IPS-15b (cell line): ENCODE data around the gene CRYBG3.

Source experiments
- H3K27me3 ChIP-seq: one replicate; pipeline ENCODE4 v1.6.1; 2013; ENCODE audit warnings: low read length; ENCODE audit not compliant: control insufficient read depth, insufficient read depth
- H3K36me3 ChIP-seq: one replicate; pipeline ENCODE4 v1.6.1; 2013; ENCODE audit warnings: low read length; ENCODE audit not compliant: control insufficient read depth, insufficient read depth
- H3K4me1 ChIP-seq: one replicate; pipeline ENCODE4 v1.6.1; 2013; ENCODE audit warnings: mild to moderate bottlenecking, low read length; ENCODE audit not compliant: control insufficient read depth, insufficient read depth
- H3K4me3 ChIP-seq: one replicate; pipeline ENCODE4 v1.5.1; 2013; ENCODE audit warnings: low read depth, low read length
- H3K9ac ChIP-seq: one replicate; pipeline ENCODE4 v1.6.1; 2013; ENCODE audit warnings: low read depth, mild to moderate bottlenecking, low read length
- H3K9me3 ChIP-seq: one replicate; pipeline ENCODE4 v1.6.1; 2013; ENCODE audit warnings: mild to moderate bottlenecking, low read length; ENCODE audit not compliant: control insufficient read depth, insufficient read depth

The CRYBG3 gene

GRCh38 chr3:97931218-97931617 lies 109.4 kb downstream of the CRYBG3 start:
- no peak overlapping the region for H3K4me3 ChIP-seq
- no peaks in the 10 kb centered on the region for H3K36me3 ChIP-seq
- no peaks in the 10 kb centered on the region for H3K27me3 ChIP-seq
- H3K9ac ChIP-seq = no peak overlapping the region
- H3K9me3 ChIP-seq = no peaks in the 10 kb centered on the region
- H3K4me1 ChIP-seq = no peaks in the 10 kb centered on the region

- H3K9me3 ChIP-seq = no peaks in the 10 kb centered on the region
- H3K4me1 ChIP-seq = no peaks in the 10 kb centered on the region
- no peak overlapping the region for H3K9ac ChIP-seq
- no peaks in the 10 kb centered on the region for H3K36me3 ChIP-seq
- no peaks in the 10 kb centered on the region for H3K27me3 ChIP-seq
- no peak overlapping the region for H3K4me3 ChIP-seq
These were observed 110.6 kb downstream of the CRYBG3 start for GRCh38 chr3:97932387-97932801.

GRCh38 chr3:97934980-97935695 lies 113.3 kb downstream of the CRYBG3 start:
- Histone ChIP-seq H3K4me1 (no peaks in the 10 kb centered on the region), H3K9ac (no peak overlapping the region), H3K27me3 (no peaks in the 10 kb centered on the region), H3K36me3 (no peaks in the 10 kb centered on the region), H3K4me3 (no peak overlapping the region), H3K9me3 (no peaks in the 10 kb centered on the region)

- no peaks in the 10 kb centered on the region for H3K36me3 ChIP-seq
- H3K9ac ChIP-seq = no peak overlapping the region
- H3K27me3 ChIP-seq = no peaks in the 10 kb centered on the region
- no peaks in the 10 kb centered on the region for H3K4me1 ChIP-seq
- no peak overlapping the region for H3K4me3 ChIP-seq
- no peaks in the 10 kb centered on the region for H3K9me3 ChIP-seq
These were observed 114.0 kb downstream of the CRYBG3 start for GRCh38 chr3:97935842-97936241.

- no peaks in the 10 kb centered on the region for H3K4me1 ChIP-seq
- no peak overlapping the region for H3K9ac ChIP-seq
- H3K36me3 ChIP-seq = no peaks in the 10 kb centered on the region
- no peaks in the 10 kb centered on the region for H3K9me3 ChIP-seq
- H3K27me3 ChIP-seq = no peaks in the 10 kb centered on the region
- no peak overlapping the region for H3K4me3 ChIP-seq
These were observed 115.4 kb downstream of the CRYBG3 start for GRCh38 chr3:97937205-97937604.

DNA sequence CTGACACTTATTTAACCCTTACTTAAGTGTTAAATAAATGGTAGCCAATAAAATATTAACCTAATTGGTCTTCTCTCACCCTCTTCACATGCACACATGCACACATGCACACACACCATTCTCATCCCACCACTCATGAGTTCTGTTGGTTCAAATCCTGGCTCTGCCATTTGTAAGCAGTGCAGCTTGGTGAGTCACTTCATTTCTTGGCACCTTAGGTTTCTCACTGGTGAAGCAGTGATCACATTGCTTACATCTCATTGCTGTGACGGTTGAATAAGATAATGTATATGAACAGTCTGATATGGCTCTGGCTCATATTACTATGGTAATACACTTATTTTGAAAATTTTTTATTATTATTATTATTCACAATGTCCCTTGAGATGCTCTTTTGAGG lies 116.6 kb downstream of the CRYBG3 start:
- no peaks in the 10 kb centered on the region for H3K9me3 ChIP-seq
- H3K4me3 ChIP-seq = no peak overlapping the region
- no peak overlapping the region for H3K9ac ChIP-seq
- H3K27me3 ChIP-seq = no peaks in the 10 kb centered on the region
- no peaks in the 10 kb centered on the region for H3K4me1 ChIP-seq
- no peaks in the 10 kb centered on the region for H3K36me3 ChIP-seq

GRCh38 chr3:97939401-97939800 lies 117.6 kb downstream of the CRYBG3 start:
- Histone ChIP-seq H3K27me3 (no peaks in the 10 kb centered on the region), H3K4me3 (no peak overlapping the region), H3K36me3 (no peaks in the 10 kb centered on the region), H3K9me3 (no peaks in the 10 kb centered on the region), H3K9ac (no peak overlapping the region), H3K4me1 (no peaks in the 10 kb centered on the region)

DNA sequence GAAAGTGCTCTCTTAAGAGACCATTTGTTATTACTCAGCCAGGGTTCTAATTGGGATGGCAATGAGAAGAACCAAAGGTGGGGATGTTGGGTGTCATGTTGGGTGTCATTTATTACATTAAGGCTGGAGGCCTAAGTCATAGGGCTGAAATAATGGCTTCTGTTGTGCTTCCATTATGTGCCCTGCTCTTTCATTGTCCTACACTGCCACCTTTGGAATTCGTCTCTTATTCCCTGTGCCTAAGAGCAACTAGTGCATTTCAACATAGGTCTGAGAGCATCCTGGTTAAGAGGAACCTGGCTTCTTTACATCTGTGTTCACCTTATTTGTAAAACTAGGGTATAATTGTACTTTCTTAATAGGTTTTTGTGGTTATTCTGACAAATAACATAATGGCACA lies 118.2 kb downstream of the CRYBG3 start:
- H3K9ac ChIP-seq = no peak overlapping the region
- no peak overlapping the region for H3K4me3 ChIP-seq
- no peaks in the 10 kb centered on the region for H3K36me3 ChIP-seq

GRCh38 chr3:97942801-97943546 lies 121.2 kb downstream of the CRYBG3 start:
- H3K36me3 ChIP-seq = no peaks in the 10 kb centered on the region

More for the DNA sequence above, 118.2 kb downstream of the CRYBG3 start:
- no peaks in the 10 kb centered on the region for H3K27me3 ChIP-seq
- no peaks in the 10 kb centered on the region for H3K4me1 ChIP-seq
- no peaks in the 10 kb centered on the region for H3K9me3 ChIP-seq

GRCh38 chr3:97948351-97949109 lies 126.7 kb downstream of the CRYBG3 start:
- no peak overlapping the region for H3K9ac ChIP-seq
- H3K36me3 ChIP-seq = no peaks in the 10 kb centered on the region
- no peaks in the 10 kb centered on the region for H3K4me1 ChIP-seq
- no peak overlapping the region for H3K4me3 ChIP-seq
- H3K27me3 ChIP-seq = no peaks in the 10 kb centered on the region
- H3K9me3 ChIP-seq = no peaks in the 10 kb centered on the region

More at GRCh38 chr3:97942801-97943546, 121.2 kb downstream of the CRYBG3 start:
- H3K4me3 ChIP-seq = no peak overlapping the region
- H3K9ac ChIP-seq = no peak overlapping the region
- H3K9me3 ChIP-seq = no peaks in the 10 kb centered on the region
- H3K27me3 ChIP-seq = no peaks in the 10 kb centered on the region
- H3K4me1 ChIP-seq = no peaks in the 10 kb centered on the region

- Histone ChIP-seq H3K36me3 (no peaks in the 10 kb centered on the region), H3K9ac (no peak overlapping the region), H3K9me3 (no peaks in the 10 kb centered on the region), H3K27me3 (no peaks in the 10 kb centered on the region), H3K4me3 (no peak overlapping the region), H3K4me1 (no peaks in the 10 kb centered on the region)
These were observed 127.3 kb downstream of the CRYBG3 start for GRCh38 chr3:97949110-97949485.
